Sigmoid colon (tissue), 7 donors: ENCODE data around the gene FAM114A1. TPM values are rescaled to one million over a fixed set of nuclear protein-coding genes. Genes with fewer than 3 reads are reported as not detected.

ENCODE experiments used
- DNase-seq: peaks from one replicate; pipeline ENCODE4 v3.0.0-alpha.2; 2019
- H3K27ac ChIP-seq, 4 donors: fragments of 200-600 bp; sonication (generic); one replicate each; pipeline ENCODE4 v1.5.1; 2016 to 2019; ENCODE audit warnings: mild to moderate bottlenecking in 1 of 4
- H3K27me3 ChIP-seq, 3 donors: fragments of 200-600 bp; sonication (generic); one replicate each; pipeline ENCODE4 v1.5.1; 2019; ENCODE audit warnings: mild to moderate bottlenecking in 1 of 3
- H3K36me3 ChIP-seq, 4 donors: fragments of 200-600 bp; sonication (generic); one replicate each; pipeline ENCODE4 v1.5.1; 2016 to 2019
- H3K4me1 ChIP-seq, 4 donors: fragments of 200-600 bp; sonication (generic); one replicate each; pipeline ENCODE4 v1.5.1; 2017 to 2019
- H3K4me3 ChIP-seq, 4 donors: fragments of 200-600 bp; sonication (generic); one replicate each; pipeline ENCODE4 v1.5.1; 2017 to 2019; ENCODE audit warnings: mild to moderate bottlenecking in 2 of 4, moderate library complexity in 1 of 4
- H3K9me3 ChIP-seq, 4 donors: fragments of 200-600 bp in 3 of 4; sonication (generic) in 3 of 4; one replicate each; pipeline versions ENCODE4 v1.5.1 to v1.6.1; 2013 to 2019
- CTCF ChIP-seq, 4 experiments: fragments of 450-650 bp in 3 of 4; fragments of 200-600 bp in 1 of 4; IDR thresholded peaks; one replicate each; pipeline ENCODE4 v1.5.1; 2016 to 2019; ENCODE audit warnings: antibody characterized with exemption in 4 of 4, mild to moderate bottlenecking in 3 of 4, moderate library complexity in 2 of 4
- EP300 ChIP-seq, 4 donors: sonication (generic); formaldehyde crosslinking; IDR thresholded peaks; one replicate each; pipeline ENCODE4 v1.6.1; 2017; ENCODE audit warnings: antibody characterized with exemption in 4 of 4
- POLR2A ChIP-seq, 2 donors: fragments of 450-650 bp; IDR thresholded peaks; one replicate each; pipeline ENCODE4 v1.6.1; 2016; ENCODE audit warnings: antibody characterized with exemption in 2 of 2, mild to moderate bottlenecking in 2 of 2, moderate library complexity in 2 of 2
- POLR2AphosphoS5 ChIP-seq, 4 donors: sonication (generic); formaldehyde crosslinking; IDR thresholded peaks; one replicate each; pipeline ENCODE4 v1.6.1; 2017; ENCODE audit warnings: antibody characterized with exemption in 4 of 4
- WGBS, 2 donors: extraction: QIAGEN DNeasy Blood & Tissue Kit; methylation state at CpG; one replicate each; pipeline ENCODE4 v1.1.7; 2013; 5-methylcytosine and 5-hydroxymethylcytosine counted together
- intact Hi-C: fragments of 100-400 bp; cut with DNase I; formaldehyde crosslinking; loops from one replicate; pipeline ENCODE4 v1.15.1; 2023
- polyA plus RNA-seq, 3 donors: library from polyadenylated mRNA; stranded (reverse); fragments of 200-250 nt; gene quantifications; one replicate each; pipeline ENCODE4 v1.2.3, GENCODE V29; 2013
- total RNA-seq, 4 donors: library from RNA; depleted of rRNA; stranded (reverse); fragments of >200 nt; gene quantifications; one replicate each; pipeline ENCODE4 v1.1.0, GENCODE V29; 2016
- donor health status: healthy with polysubstance abuse.
- donor health status: Bipolar disorder and iron deficiency.
- donor health status: healthy.

Gene FAM114A1
- total and polyA plus RNA-seq, 7 donors = 24.7 to 189 (median 120) TPM

DNA sequence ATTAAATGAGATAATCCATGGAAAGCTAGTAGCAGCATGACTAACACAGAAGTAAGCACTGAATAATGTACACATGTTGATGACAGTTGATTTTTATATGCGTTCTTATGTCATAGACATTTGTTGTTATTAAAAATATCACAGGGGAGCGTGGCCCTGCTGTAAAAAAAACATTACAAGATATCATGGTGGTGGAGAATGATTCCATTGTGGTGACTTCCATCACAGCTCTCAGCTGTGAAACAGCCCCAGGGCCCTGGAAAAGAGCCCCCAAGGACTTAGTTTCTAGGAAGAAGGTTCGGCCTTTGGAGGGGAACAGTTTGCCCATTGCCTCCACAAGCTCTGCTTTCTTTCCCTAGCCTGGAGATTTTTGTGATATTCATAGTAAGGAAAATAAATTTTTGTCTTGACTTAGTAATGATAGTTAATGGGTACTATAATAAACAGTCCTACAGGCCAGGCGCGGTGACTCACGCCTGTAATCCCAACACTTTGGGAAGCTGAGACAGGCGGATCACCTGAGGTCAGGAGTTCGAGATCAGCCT is 49.9 kb downstream of the FAM114A1 start:
- no peaks in the 10 kb centered on the region for H3K27me3 ChIP-seq
- TF ChIP-seq CTCF (IDR thresholded peaks at IDR 0.05) (no peak), POLR2A (IDR thresholded peaks at IDR 0.05) (no peak), POLR2AphosphoS5 (IDR thresholded peaks at IDR 0.05) (no peak), EP300 (IDR thresholded peaks at IDR 0.05) (no peak)
- 85 to 97% methylated on average over 8 of the region's 8 CpGs for WGBS, 2 donors
- peaks cover 0 to 37% (median 15%) of the 10 kb centered on the region in 4 donors for H3K4me1 ChIP-seq
- peak overlapping the region in 2 of 4 donors; percentile 88 to 89 for H3K27ac ChIP-seq
- peaks cover 11 to 80% (median 42%) of the 10 kb centered on the region in 4 donors for H3K36me3 ChIP-seq
- intact Hi-C loops = no loop called here
- no peak for DNase-seq
- H3K4me3 ChIP-seq = no peak overlapping the region
- no peaks in the 10 kb centered on the region for H3K9me3 ChIP-seq

DNA sequence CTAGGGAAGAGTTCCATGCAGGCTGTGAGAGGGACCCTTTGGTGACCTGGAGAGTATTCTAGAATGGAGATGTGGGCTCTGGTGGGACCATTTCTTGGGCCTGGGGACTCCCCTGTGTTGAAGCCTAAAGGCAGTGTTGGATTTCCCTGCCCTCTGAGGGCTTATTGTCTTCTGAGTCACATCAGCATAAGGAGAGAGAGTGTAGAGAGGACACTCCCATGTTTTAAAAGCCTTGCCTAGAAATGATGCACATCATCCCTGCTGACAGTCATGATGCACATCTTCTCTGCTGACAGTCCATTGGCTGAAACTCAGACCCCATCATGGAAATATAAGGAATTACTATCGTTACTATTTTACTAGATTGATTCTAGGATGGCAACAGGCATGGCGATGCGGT is 51.9 kb downstream of the FAM114A1 start:
- no peaks in the 10 kb centered on the region for H3K9me3 ChIP-seq
- peaks cover 9 to 63% (median 35%) of the 10 kb centered on the region in 4 donors for H3K36me3 ChIP-seq
- peaks cover 0 to 54% (median 30%) of the 10 kb centered on the region in 4 donors for H3K4me1 ChIP-seq
- 97 to 98% methylated on average over 3 of the region's 3 CpGs for WGBS, 2 donors
- DNase-seq = no peak
- no peaks in the 10 kb centered on the region for H3K27me3 ChIP-seq
- TF ChIP-seq POLR2AphosphoS5 (IDR thresholded peaks at IDR 0.05) (no peak), POLR2A (IDR thresholded peaks at IDR 0.05) (no peak), EP300 (IDR thresholded peaks at IDR 0.05) (no peak), CTCF (IDR thresholded peaks at IDR 0.05) (no peak)
- intact Hi-C loops = no loop called here
- peak overlapping the region in 3 of 4 donors; percentile 27 to 89 (median 88) for H3K27ac ChIP-seq
- no peak overlapping the region for H3K4me3 ChIP-seq

DNA sequence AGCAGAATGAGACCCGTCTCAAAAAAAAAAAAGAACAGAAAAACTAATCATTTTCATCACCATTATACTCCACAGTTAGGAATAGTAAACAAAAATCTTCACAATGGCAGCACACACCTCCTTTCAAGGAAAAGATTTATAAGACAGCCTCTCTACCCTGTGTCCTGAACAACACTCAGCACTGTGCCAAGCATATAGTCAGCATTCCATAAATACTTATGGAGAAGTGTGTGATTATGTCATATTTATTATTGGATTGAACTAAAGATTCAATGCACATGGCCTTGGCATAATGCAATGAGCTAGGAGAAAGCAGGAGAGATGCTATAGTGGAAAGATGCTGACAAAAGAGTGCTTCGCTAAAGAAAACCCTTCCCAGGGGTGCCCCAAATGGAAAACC is 52.6 kb downstream of the FAM114A1 start:
- WGBS, 2 donors = 91 to 92% methylated on average over 2 of the region's 2 CpGs
- intact Hi-C loops = no loop called here
- Histone ChIP-seq H3K9me3 (no peaks in the 10 kb centered on the region), H3K27ac (peak overlapping the region in 3 of 4 donors; percentile 73 to 89 (median 88)), H3K27me3 (no peaks in the 10 kb centered on the region), H3K4me3 (no peak overlapping the region), H3K4me1 (peaks cover 0 to 55% (median 30%) of the 10 kb centered on the region in 4 donors), H3K36me3 (peaks cover 5 to 58% (median 29%) of the 10 kb centered on the region in 4 donors)
- no peak for DNase-seq
- TF ChIP-seq POLR2A (IDR thresholded peaks at IDR 0.05) (no peak), CTCF (IDR thresholded peaks at IDR 0.05) (no peak), POLR2AphosphoS5 (IDR thresholded peaks at IDR 0.05) (no peak), EP300 (IDR thresholded peaks at IDR 0.05) (no peak)

GRCh38 chr4:38920677-38921076 is 53.1 kb downstream of the FAM114A1 start:
- no peak for TF ChIP-seq EP300 (IDR thresholded peaks at IDR 0.05)
- no peak for TF ChIP-seq CTCF (IDR thresholded peaks at IDR 0.05)
- no peak for TF ChIP-seq POLR2AphosphoS5 (IDR thresholded peaks at IDR 0.05)
- TF ChIP-seq POLR2A (IDR thresholded peaks at IDR 0.05) = no peak
- no peak overlapping the region for H3K4me3 ChIP-seq
- no peak for DNase-seq
- peaks cover 0 to 57% (median 32%) of the 10 kb centered on the region in 4 donors for H3K4me1 ChIP-seq
- intact Hi-C loops = no loop called here
- 67 to 89% methylated on average over 6 of the region's 6 CpGs for WGBS, 2 donors
- H3K27ac ChIP-seq = peak overlapping the region in 3 of 4 donors; percentile 73 to 89 (median 88)
- H3K36me3 ChIP-seq = peaks cover 5 to 53% (median 24%) of the 10 kb centered on the region in 4 donors
- no peaks in the 10 kb centered on the region for H3K27me3 ChIP-seq
- no peaks in the 10 kb centered on the region for H3K9me3 ChIP-seq
